H9 (cell line): ENCODE measurements around the gene ANKRD34A. TPM values are rescaled to one million over a fixed set of nuclear protein-coding genes. Genes with fewer than 3 reads are reported as not detected.
A peak's percentile ranks its signal among the peaks of the same experiment; 100 is the strongest.

Experiments
- DNase-seq: peaks from one replicate; pipeline ENCODE4 v3.0.0-alpha.2; 2017
- H2AFZ ChIP-seq: one replicate; pipeline ENCODE4 v1.6.1; 2013; ENCODE audit warnings: mild to moderate bottlenecking, low read length, control low read depth, moderate library complexity
- H2AK5ac ChIP-seq: 2 replicates; pipeline ENCODE4 v1.6.1; 2013; ENCODE audit warnings: low read length, control low read depth, mixed read lengths; ENCODE audit not compliant: insufficient read length
- H2BK120ac ChIP-seq: one replicate; pipeline ENCODE4 v1.6.1; 2013; ENCODE audit warnings: low read depth, mild to moderate bottlenecking, low read length, control low read depth, inconsistent platforms; ENCODE audit not compliant: poor library complexity, severe bottlenecking
- H2BK12ac ChIP-seq: 2 replicates; pipeline ENCODE4 v1.6.1; 2013; ENCODE audit warnings: low read length, control low read depth, mixed read lengths, low read depth; ENCODE audit not compliant: insufficient read length
- H2BK15ac ChIP-seq: 2 replicates; pipeline ENCODE4 v1.6.1; 2013; ENCODE audit warnings: low read depth, low read length, control low read depth
- H2BK20ac ChIP-seq: one replicate; pipeline ENCODE4 v1.6.1; 2013; ENCODE audit warnings: low read depth, mild to moderate bottlenecking, low read length, control low read depth, inconsistent platforms; ENCODE audit not compliant: poor library complexity, severe bottlenecking
- H2BK5ac ChIP-seq: 2 replicates; pipeline ENCODE4 v1.6.1; 2013; ENCODE audit warnings: low read length, control low read depth, mixed read lengths; ENCODE audit not compliant: insufficient read length
- H3K14ac ChIP-seq: 2 replicates; pipeline ENCODE4 v1.6.1; 2013; ENCODE audit warnings: low read length, control low read depth; ENCODE audit not compliant: insufficient read depth
- H3K18ac ChIP-seq: 2 replicates; pipeline ENCODE4 v1.6.1; 2013; ENCODE audit warnings: low read depth, mild to moderate bottlenecking, mixed read lengths, low read length, control low read depth; ENCODE audit not compliant: insufficient read length
- H3K23ac ChIP-seq: 2 replicates; pipeline ENCODE4 v1.6.1; 2013; ENCODE audit warnings: low read length, control low read depth, mixed read lengths, low read depth; ENCODE audit not compliant: insufficient read length
- H3K23me2 ChIP-seq: 2 replicates; pipeline ENCODE4 v1.6.1; 2013; ENCODE audit warnings: low read depth, mild to moderate bottlenecking, mixed read lengths, low read length, control low read depth; ENCODE audit not compliant: insufficient read length, poor library complexity, severe bottlenecking
- H3K27ac ChIP-seq: 2 replicates; pipeline ENCODE4 v1.5.1; 2013; ENCODE audit warnings: low read length, control low read depth, mixed read lengths, low read depth; ENCODE audit not compliant: insufficient read length
- H3K27me3 ChIP-seq: 2 replicates; pipeline ENCODE4 v1.6.1; 2013; ENCODE audit warnings: low read length, control low read depth, inconsistent platforms; ENCODE audit not compliant: insufficient read depth
- H3K4ac ChIP-seq: 2 replicates; pipeline ENCODE4 v1.6.1; 2013; ENCODE audit warnings: low read depth, mild to moderate bottlenecking, control low read depth, inconsistent platforms, low read length, moderate library complexity
- H3K4me1 ChIP-seq: 2 replicates; pipeline ENCODE4 v1.6.1; 2013; ENCODE audit warnings: low read length, control low read depth, inconsistent platforms; ENCODE audit not compliant: insufficient read depth
- H3K4me2 ChIP-seq: 2 replicates; pipeline ENCODE4 v1.6.1; 2013; ENCODE audit warnings: low read length, control low read depth, mixed read lengths; ENCODE audit not compliant: insufficient read length, insufficient read depth
- H3K56ac ChIP-seq: 2 replicates; pipeline ENCODE4 v1.6.1; 2013; ENCODE audit warnings: low read depth, mild to moderate bottlenecking, mixed read lengths, low read length, control low read depth; ENCODE audit not compliant: insufficient read length
- H3K79me1 ChIP-seq: 2 replicates; pipeline ENCODE4 v1.6.1; 2013; ENCODE audit warnings: low read depth, mild to moderate bottlenecking, moderate library complexity, low read length, control low read depth, inconsistent platforms; ENCODE audit not compliant: insufficient read depth, poor library complexity, severe bottlenecking
- H3K79me2 ChIP-seq: 2 replicates; pipeline ENCODE4 v1.6.1; 2013; ENCODE audit warnings: low read length, control low read depth, inconsistent platforms; ENCODE audit not compliant: insufficient read depth
- H3K9ac ChIP-seq: 2 replicates; pipeline ENCODE4 v1.6.1; 2013; ENCODE audit warnings: low read length, control low read depth, mixed read lengths; ENCODE audit not compliant: insufficient read length; ENCODE audit errors: extremely low read depth
- H3K9me3 ChIP-seq: one replicate; pipeline ENCODE4 v1.6.1; 2013; ENCODE audit warnings: low read depth, low read length, inconsistent platforms; ENCODE audit not compliant: control insufficient read depth
- H3T11ph ChIP-seq: one replicate; pipeline ENCODE4 v1.6.1; 2013; ENCODE audit warnings: mild to moderate bottlenecking, low read length, control low read depth, inconsistent platforms
- H4K20me1 ChIP-seq: one replicate; pipeline ENCODE4 v1.6.1; 2013; ENCODE audit not compliant: control insufficient read depth, insufficient read length, insufficient read depth
- H4K5ac ChIP-seq: 2 replicates; pipeline ENCODE4 v1.6.1; 2013; ENCODE audit warnings: low read depth, mild to moderate bottlenecking, mixed read lengths, low read length, control low read depth; ENCODE audit not compliant: insufficient read length
- H4K8ac ChIP-seq: replicated peaks from 2 replicates; pipeline ENCODE4 v1.6.1; 2013; ENCODE audit warnings: low read length, control low read depth, mixed read lengths, low read depth; ENCODE audit not compliant: insufficient read length
- H4K91ac ChIP-seq: 2 replicates; pipeline ENCODE4 v1.6.1; 2013; ENCODE audit warnings: low read depth, mild to moderate bottlenecking, moderate library complexity, mixed read lengths, low read length, control low read depth; ENCODE audit not compliant: insufficient read length
- H3K27ac Mint-ChIP-seq, 3 experiments: 2 replicates in 2 of 3; 3 replicates in 1 of 3; pipeline ENCODE4 v1.8.0; 2020 to 2021; ENCODE audit warnings: mixed read lengths in 3 of 3, mild to moderate bottlenecking in 1 of 3, moderate library complexity in 1 of 3
- H3K27me3 Mint-ChIP-seq: 2 replicates; pipeline ENCODE4 v1.8.0; 2021; ENCODE audit warnings: low read depth, mild to moderate bottlenecking, moderate library complexity, mixed read lengths
- H3K36me3 Mint-ChIP-seq, 3 experiments: 2 replicates in 2 of 3; 3 replicates in 1 of 3; pipeline ENCODE4 v1.8.0; 2020 to 2021; ENCODE audit warnings: low read depth in 3 of 3, mixed read lengths in 3 of 3; ENCODE audit not compliant: insufficient read depth in 1 of 3
- H3K4me1 Mint-ChIP-seq, 2 experiments: 2 replicates each; pipeline ENCODE4 v1.8.0; 2020; ENCODE audit warnings: mixed read lengths in 2 of 2
- H3K4me3 Mint-ChIP-seq, 2 experiments: 2 replicates in 1 of 2; 3 replicates in 1 of 2; pipeline ENCODE4 v1.8.0; 2020 to 2021; ENCODE audit warnings: mild to moderate bottlenecking in 2 of 2, mixed read lengths in 2 of 2, moderate library complexity in 1 of 2
- H3K9me3 Mint-ChIP-seq, 2 experiments: 2 replicates in 1 of 2; 3 replicates in 1 of 2; pipeline ENCODE4 v1.8.0; 2020; ENCODE audit warnings: mild to moderate bottlenecking in 2 of 2, mixed read lengths in 2 of 2, moderate library complexity in 1 of 2
- WGBS: extraction: QIAGEN DNeasy Blood & Tissue Kit; methylation state at CpG from one replicate; pipeline ENCODE4 v1.1.7; 2013; ENCODE audit warnings: missing lambda C conversion rate, low lambda C conversion rate, mixed read lengths; ENCODE audit not compliant: insufficient read length; ENCODE audit errors: extremely low coverage; 5-methylcytosine and 5-hydroxymethylcytosine counted together
- total RNA-seq: library from RNA; stranded (reverse); gene quantifications from 2 replicates; pipeline ENCODE4 v1.2.1, GENCODE V29; 2021
- TF ChIP-seq, protein P1 (sequence below): fragments of 200-600 bp; sonication (generic); conservative IDR thresholded peaks from 3 replicates; pipeline ENCODE4 v1.8.0; 2021; ENCODE audit warnings: antibody characterized with exemption, mild to moderate bottlenecking

The ANKRD34A gene
- total RNA-seq, 1 experiment from 2014 or later, result 0.39 TPM

DNA sequence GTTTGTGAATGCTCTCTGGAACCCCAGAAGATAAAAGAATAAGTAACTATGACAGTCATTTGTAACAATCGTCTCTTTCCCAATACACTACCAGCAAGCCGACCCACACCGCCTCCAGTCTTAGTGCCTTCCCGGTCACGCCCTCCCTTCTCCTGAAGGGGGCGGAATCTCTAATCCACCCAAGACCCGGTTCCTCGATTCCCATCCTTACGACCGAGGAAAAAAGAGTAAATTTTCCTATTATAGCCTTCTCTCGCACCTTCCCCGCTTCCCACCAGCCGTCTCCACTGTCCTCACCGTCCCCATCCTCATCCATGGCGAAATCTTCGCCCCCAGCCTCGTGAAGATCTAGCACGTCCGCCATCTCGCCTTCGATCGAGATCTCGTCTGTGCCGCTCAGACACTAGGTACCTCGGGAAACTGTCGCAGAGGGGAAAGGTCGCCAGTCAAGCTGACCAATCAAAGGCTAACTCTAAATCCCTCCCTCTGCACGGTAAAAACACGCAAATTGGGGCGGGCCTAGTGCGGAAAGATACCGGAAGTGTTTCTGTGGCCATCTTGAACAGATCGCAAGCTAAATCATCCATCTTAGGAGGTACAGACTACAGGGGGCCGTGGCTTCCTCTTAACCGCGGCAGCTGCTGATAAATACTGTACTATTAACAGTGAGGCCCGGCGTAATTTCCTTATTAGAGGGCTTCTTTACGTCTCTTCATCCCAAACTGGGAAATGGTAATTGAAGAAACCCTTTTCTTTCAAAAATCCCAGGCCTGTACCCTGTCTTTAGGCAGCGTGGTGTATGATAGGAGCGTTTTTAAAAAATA is 37.1 kb downstream of the ANKRD34A start, which contains the start of gene RBM8A:
Gene RBM8A, minus strand, starts transcription at position 422 of the 824 bp plus-strand sequence. Its CDS starts 58 bp downstream, at position 364.
- H3K4ac ChIP-seq, result no peak within 1 kb of the TSS; the same call in 1 of the 2 replicates
- no peaks in the 10 kb centered on the region for H3K27me3 ChIP-seq
- no peaks in the 10 kb centered on the region for H3K27me3 Mint-ChIP-seq
- H2BK120ac ChIP-seq, result no peak within 1 kb of the TSS
- H3K4me2 ChIP-seq, result peak within 1 kb of the TSS; percentile 88
- H3T11ph ChIP-seq, result peak within 1 kb of the TSS; percentile 39
- TF ChIP-seq, protein P1, sequence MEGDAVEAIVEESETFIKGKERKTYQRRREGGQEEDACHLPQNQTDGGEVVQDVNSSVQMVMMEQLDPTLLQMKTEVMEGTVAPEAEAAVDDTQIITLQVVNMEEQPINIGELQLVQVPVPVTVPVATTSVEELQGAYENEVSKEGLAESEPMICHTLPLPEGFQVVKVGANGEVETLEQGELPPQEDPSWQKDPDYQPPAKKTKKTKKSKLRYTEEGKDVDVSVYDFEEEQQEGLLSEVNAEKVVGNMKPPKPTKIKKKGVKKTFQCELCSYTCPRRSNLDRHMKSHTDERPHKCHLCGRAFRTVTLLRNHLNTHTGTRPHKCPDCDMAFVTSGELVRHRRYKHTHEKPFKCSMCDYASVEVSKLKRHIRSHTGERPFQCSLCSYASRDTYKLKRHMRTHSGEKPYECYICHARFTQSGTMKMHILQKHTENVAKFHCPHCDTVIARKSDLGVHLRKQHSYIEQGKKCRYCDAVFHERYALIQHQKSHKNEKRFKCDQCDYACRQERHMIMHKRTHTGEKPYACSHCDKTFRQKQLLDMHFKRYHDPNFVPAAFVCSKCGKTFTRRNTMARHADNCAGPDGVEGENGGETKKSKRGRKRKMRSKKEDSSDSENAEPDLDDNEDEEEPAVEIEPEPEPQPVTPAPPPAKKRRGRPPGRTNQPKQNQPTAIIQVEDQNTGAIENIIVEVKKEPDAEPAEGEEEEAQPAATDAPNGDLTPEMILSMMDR, result peak; percentile 75
- peaks cover 2 to 10% (median 9%) of the 10 kb centered on the region in 3 experiments; a peak in 5 of 7 replicates for H3K36me3 Mint-ChIP-seq
- no peak within 1 kb of the TSS for H4K5ac ChIP-seq
- H2BK12ac ChIP-seq, result no peak within 1 kb of the TSS
- peak within 1 kb of the TSS; percentile 26 to 63; a peak in 4 of 5 replicates for H3K4me3 Mint-ChIP-seq
- no peak within 1 kb of the TSS for H4K8ac ChIP-seq
- H3K56ac ChIP-seq, result no peak within 1 kb of the TSS
- H3K79me2 ChIP-seq, result peaks cover 4% of the 10 kb centered on the region; the same call in 1 of the 2 replicates
- no peak within 1 kb of the TSS for H2BK15ac ChIP-seq
- H2BK20ac ChIP-seq, result no peak within 1 kb of the TSS
- peak; percentile 95 for DNase-seq
- H3K9me3 ChIP-seq, result no peaks in the 10 kb centered on the region
- no peaks in the 10 kb centered on the region; a peak in 1 of 5 replicates for H3K9me3 Mint-ChIP-seq
- H3K4me1 ChIP-seq, result peaks cover 4% of the 10 kb centered on the region
- H3K9ac ChIP-seq, result peak within 1 kb of the TSS; percentile 82
- no CpG with 5 or more reads among the region's 41 CpGs for WGBS
- H4K20me1 ChIP-seq, result no peaks in the 10 kb centered on the region
- peak within 1 kb of the TSS; percentile 54 for H3K27ac ChIP-seq
- H2AK5ac ChIP-seq, result no peak within 1 kb of the TSS
- H3K23me2 ChIP-seq, result no peaks in the 10 kb centered on the region
- no peak within 1 kb of the TSS for H3K23ac ChIP-seq
- peaks cover 5 to 11% of the 10 kb centered on the region in 2 experiments for H3K4me1 Mint-ChIP-seq
- no peak within 1 kb of the TSS for H2AFZ ChIP-seq
- no peak within 1 kb of the TSS for H4K91ac ChIP-seq
- no peaks in the 10 kb centered on the region for H3K79me1 ChIP-seq
- peak within 1 kb of the TSS; percentile 91; the same call in 1 of the 2 replicates for H3K14ac ChIP-seq
- H3K18ac ChIP-seq, result peak within 1 kb of the TSS; percentile 93
- H3K27ac Mint-ChIP-seq, result peak within 1 kb of the TSS; percentile 31 to 48 (median 45); a peak in 3 of 7 replicates
- H2BK5ac ChIP-seq, result peak within 1 kb of the TSS; percentile 47
